Epithelial cell of proximal tubule (primary cell): ENCODE data around the gene TTC21A. TPM values are rescaled to one million over a fixed set of nuclear protein-coding genes. Genes with fewer than 3 reads are reported as not detected.
A peak's percentile ranks its signal among the peaks of the same experiment; 100 is the strongest.

Experiments
- DNase-seq: peaks from one replicate; pipeline ENCODE4 v3.0.0-alpha.2; 2011; ENCODE audit warnings: low read depth
- H3K4me3 ChIP-seq: 2 replicates; pipeline ENCODE4 v1.5.1; 2011; ENCODE audit warnings: low read depth, mild to moderate bottlenecking, low read length
- CTCF ChIP-seq: conservative IDR thresholded peaks from 2 replicates; pipeline ENCODE4 v1.5.1; 2012; ENCODE audit warnings: low read depth, mild to moderate bottlenecking, low read length
- total RNA-seq: library from RNA; depleted of rRNA; stranded (reverse); fragments of >200 nt; gene quantifications from 2 replicates; pipeline ENCODE4 v1.2.3, GENCODE V29; 2015

Gene TTC21A
- total RNA-seq, 1 donor from 2014 or later = 0.86 TPM

DNA sequence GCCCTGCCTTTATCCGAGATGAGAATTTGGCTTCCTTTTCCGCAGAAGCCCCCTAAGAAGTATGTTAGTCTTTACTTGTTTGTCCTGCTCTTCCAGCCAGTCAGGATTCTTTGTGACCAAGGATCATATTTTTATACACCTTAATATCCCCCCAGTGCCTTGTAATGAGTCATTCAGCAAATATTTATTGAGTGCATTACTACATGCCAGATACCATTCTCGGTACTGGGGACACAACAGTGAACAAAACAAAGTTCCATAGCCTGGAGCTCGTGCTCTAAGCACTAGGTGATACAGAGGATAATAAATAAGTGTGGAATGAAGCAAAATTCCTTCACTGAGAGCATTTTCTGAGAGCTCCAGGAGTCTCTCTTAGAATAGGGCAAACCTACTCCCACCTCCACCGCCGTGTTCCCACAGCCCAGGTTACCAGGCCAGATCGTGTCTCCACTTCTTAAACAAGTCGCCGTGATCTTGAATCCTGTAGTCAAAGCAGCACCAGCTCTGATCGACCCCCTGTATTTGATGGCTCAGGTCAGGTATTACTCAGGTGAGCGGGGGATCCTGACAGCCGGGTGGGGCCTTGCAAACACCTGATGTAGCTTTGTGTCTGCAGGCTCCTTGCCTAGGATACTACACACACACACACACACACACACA lies 18.5 kb downstream of the TTC21A start:
- DNase-seq = peak; percentile 32
- TF ChIP-seq CTCF = no peak
- no peak overlapping the region for H3K4me3 ChIP-seq

DNA sequence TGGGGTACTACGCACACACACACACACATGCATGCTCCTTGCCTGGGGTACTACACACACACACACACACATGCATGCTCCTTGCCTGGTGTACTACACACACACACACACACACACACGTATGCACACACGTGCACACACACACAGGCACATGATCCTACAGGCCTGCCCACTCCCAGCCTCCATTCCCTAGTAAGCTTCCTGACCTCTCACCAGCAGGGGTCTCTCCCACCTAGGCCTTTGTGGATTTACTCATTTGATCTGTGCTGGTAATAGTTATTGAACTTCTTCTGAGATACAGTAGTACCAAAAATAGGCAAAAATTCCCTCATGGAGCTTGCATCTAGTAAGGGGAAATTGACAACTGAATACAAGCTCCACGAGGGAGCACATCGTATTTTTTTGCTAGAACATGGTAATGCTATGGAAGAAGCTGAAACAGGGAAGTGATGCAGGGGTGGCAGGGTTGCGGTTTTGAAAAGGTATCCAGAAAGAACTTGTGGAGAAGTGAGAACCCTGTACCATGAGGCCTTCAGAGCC lies 19.1 kb downstream of the TTC21A start:
- DNase-seq = no peak

DNA sequence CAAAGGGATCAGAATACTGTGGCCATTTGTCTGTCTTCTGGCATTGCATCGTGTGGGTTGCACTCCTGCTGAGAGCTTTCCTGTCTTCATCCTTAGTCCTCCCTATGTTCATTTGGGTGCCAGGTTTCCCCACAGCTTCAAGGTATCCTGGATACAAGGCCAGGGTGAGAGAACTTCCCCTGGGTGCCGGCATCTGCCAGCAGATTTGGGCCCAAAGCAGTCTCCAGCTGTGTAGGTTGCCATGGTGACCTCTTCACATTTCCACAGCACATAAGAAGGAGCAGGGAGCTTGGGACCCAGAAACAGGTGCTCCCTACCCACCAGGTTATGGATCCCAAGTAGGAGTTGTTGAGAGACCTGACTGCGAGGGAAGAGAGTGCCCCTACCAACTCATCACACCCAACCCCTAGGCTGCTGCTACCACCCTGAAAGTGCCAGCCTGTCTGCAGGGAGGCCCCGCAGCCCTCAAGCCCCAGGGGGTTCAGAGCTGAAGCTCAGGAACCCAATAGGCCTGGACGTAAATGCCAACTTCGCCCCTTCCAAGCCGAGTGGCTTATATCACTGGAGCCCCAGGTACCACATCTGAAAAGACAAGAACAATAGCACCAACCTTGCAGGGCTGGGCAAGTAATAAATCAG lies 19.9 kb downstream of the TTC21A start:
- TF ChIP-seq CTCF = no peak
- DNase-seq = no peak
- no peak overlapping the region for H3K4me3 ChIP-seq

More for the DNA sequence above, 19.1 kb downstream of the TTC21A start:
- TF ChIP-seq CTCF = peak; percentile 75
- no peak overlapping the region for H3K4me3 ChIP-seq

DNA sequence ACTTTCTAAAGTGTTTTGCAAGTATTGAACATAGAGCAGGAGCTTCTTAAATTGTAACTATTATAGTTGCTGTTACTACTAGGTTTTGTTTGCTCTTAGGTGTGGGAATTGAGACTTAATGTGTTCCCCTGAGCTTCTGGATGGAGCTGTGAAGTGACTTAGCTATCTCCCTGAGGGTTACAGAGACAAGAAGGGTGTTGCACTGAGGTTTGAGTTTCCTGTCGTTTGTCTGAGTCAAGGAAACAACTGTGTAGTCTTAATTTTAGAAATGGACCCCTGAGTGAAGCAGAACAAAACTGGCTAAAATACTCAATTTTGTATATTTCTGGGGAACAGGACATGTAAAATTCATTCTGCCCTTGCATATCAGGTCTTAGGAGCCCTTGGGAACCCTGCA lies 20.4 kb downstream of the TTC21A start:
- TF ChIP-seq CTCF = no peak
- no peak overlapping the region for H3K4me3 ChIP-seq
- DNase-seq = no peak

DNA sequence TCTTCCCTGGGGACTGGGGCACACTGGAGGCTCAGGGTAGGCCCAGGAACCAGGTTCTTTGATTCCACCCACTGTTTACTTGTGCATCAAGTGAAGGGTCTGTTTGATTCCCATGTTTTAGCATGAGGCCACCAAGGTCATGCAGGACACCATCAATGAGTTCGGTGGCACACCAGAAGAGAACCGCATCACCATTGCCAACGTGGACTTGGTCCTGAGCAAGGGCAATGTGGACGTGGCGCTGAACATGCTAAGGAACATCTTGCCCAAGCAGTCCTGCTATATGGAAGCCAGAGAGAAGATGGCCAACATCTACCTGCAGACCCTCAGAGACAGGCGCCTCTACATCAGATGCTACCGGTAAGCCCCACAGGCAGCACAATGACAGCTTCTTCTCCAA lies 21.5 kb downstream of the TTC21A start:
- no peak for DNase-seq
- no peak overlapping the region for H3K4me3 ChIP-seq
- no peak for TF ChIP-seq CTCF

- no peak overlapping the region for H3K4me3 ChIP-seq
- DNase-seq = no peak
- TF ChIP-seq CTCF = no peak
Measured at GRCh38 chr3:39130026-39130425, 22.5 kb downstream of the TTC21A start.
